Measurements from ENCODE around the gene CACNA1E.

DNA sequence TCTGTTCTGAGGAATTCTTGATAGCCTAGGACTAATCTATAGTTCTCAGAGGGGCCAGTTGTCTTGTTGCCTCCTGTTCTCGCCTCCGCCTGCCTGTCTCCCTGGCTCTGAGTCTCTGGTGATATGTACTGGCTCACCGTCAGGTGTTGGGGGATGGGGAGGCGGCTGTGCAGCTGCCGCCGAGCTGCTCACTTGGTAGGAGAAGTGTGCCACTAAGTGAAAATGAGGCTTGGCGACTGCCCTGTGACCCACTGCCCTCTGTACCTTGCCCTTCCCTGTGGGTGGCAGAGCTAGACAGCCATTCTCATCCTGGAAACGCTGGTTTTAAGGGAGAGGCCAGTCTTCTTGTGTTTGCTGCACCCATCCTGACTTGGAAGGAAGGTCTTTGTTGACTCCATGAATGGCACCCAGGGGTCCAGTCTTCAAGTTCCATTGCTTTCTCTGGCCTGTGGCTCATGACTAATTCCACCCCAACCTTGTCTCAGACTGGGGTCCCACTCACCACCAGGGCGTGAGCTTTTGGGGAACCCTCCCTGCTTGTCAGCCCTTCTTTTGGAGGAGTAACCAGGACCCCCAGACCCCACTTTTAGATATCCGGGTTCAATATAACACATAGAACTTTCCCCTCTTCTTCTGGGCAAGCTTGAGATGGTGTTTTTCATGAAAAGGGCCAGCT is 120.6 kb downstream of the CACNA1E start:
- TF ChIP-seq POLR2A (IDR thresholded peaks at IDR 0.05) = no peak
- TF ChIP-seq, protein P1, sequence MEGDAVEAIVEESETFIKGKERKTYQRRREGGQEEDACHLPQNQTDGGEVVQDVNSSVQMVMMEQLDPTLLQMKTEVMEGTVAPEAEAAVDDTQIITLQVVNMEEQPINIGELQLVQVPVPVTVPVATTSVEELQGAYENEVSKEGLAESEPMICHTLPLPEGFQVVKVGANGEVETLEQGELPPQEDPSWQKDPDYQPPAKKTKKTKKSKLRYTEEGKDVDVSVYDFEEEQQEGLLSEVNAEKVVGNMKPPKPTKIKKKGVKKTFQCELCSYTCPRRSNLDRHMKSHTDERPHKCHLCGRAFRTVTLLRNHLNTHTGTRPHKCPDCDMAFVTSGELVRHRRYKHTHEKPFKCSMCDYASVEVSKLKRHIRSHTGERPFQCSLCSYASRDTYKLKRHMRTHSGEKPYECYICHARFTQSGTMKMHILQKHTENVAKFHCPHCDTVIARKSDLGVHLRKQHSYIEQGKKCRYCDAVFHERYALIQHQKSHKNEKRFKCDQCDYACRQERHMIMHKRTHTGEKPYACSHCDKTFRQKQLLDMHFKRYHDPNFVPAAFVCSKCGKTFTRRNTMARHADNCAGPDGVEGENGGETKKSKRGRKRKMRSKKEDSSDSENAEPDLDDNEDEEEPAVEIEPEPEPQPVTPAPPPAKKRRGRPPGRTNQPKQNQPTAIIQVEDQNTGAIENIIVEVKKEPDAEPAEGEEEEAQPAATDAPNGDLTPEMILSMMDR (IDR thresholded peaks at IDR 0.05) = no peak

Measured in lower leg skin (tissue), 3 donors.